GM12864 (cell line): ENCODE results near the gene INSYN1.

Source experiments
- DNase-seq: peaks from one replicate; pipeline ENCODE4 v3.0.0-alpha.2; 2011; ENCODE audit warnings: low read depth
- H3K4me3 ChIP-seq: 2 replicates; pipeline ENCODE4 v1.5.1; 2011; ENCODE audit warnings: mild to moderate bottlenecking, low read depth, low read length, control low read depth
- TF ChIP-seq, protein P1 (sequence below): IDR thresholded peaks from 2 replicates; pipeline ENCODE4 v1.5.1; 2011; ENCODE audit warnings: low read depth, mild to moderate bottlenecking, moderate library complexity, low read length, control low read depth, inconsistent platforms; ENCODE audit errors: missing control alignments

INSYN1 gene

GRCh38 chr15:73771385-73772045 lies 18.4 kb upstream of the INSYN1 start:
- DNase-seq = no peak
- TF ChIP-seq, protein P1, sequence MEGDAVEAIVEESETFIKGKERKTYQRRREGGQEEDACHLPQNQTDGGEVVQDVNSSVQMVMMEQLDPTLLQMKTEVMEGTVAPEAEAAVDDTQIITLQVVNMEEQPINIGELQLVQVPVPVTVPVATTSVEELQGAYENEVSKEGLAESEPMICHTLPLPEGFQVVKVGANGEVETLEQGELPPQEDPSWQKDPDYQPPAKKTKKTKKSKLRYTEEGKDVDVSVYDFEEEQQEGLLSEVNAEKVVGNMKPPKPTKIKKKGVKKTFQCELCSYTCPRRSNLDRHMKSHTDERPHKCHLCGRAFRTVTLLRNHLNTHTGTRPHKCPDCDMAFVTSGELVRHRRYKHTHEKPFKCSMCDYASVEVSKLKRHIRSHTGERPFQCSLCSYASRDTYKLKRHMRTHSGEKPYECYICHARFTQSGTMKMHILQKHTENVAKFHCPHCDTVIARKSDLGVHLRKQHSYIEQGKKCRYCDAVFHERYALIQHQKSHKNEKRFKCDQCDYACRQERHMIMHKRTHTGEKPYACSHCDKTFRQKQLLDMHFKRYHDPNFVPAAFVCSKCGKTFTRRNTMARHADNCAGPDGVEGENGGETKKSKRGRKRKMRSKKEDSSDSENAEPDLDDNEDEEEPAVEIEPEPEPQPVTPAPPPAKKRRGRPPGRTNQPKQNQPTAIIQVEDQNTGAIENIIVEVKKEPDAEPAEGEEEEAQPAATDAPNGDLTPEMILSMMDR = no peak
- H3K4me3 ChIP-seq = no peak overlapping the region

GRCh38 chr15:73770050-73770449 lies 16.9 kb upstream of the INSYN1 start:
- DNase-seq = no peak
- H3K4me3 ChIP-seq = no peak overlapping the region
- TF ChIP-seq, protein P1 = no peak

- no peak for DNase-seq
- H3K4me3 ChIP-seq = no peak overlapping the region
- TF ChIP-seq, protein P1 = no peak
Measured at GRCh38 chr15:73767806-73768501, 14.8 kb upstream of the INSYN1 start.

DNA sequence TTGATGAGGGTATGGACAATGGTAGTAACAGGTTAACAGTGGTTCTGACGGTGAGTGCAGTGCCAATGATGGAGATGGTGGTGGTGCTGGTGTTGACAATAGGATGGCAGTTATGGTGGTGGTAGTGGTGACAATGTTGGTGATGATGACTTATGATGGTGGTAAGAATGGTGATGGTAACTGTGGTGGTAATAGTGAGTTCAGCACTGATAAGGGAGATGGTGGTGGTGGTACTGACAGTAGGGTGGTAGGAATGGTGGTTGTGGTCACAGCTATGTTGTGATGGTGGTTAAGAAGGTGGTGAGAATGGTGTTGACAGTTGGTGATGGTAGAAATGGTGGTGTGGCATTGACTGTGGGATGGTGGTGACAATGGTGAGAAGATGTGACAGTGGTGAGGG lies 13.4 kb upstream of the INSYN1 start:
- no peak for DNase-seq
- TF ChIP-seq, protein P1 = no peak
- no peak overlapping the region for H3K4me3 ChIP-seq

GRCh38 chr15:73765778-73766177 lies 12.6 kb upstream of the INSYN1 start:
- no peak overlapping the region for H3K4me3 ChIP-seq
- TF ChIP-seq, protein P1 = no peak
- no peak for DNase-seq

GRCh38 chr15:73763931-73764330 lies 10.8 kb upstream of the INSYN1 start:
- H3K4me3 ChIP-seq = no peak overlapping the region
- TF ChIP-seq, protein P1 = no peak
- DNase-seq = no peak
